CD4-positive, alpha-beta T cell treated with Interleukin-17A for 4 hours (primary cell): ENCODE measurements around the gene SLC9C2.
"Not testable (repeated sequence)": the region's sequence is repeated elsewhere in the genome, so short reads cannot be mapped to it uniquely, and the experiment has no call there.

Experiments
- DNase-seq: peaks from one replicate; pipeline ENCODE4 v3.0.0-alpha.2; 2020; ENCODE audit warnings: mixed read lengths

The SLC9C2 gene

GRCh38 chr1:173484276-173484675 is 118.6 kb downstream of the SLC9C2 start:
- no peak for DNase-seq

DNA sequence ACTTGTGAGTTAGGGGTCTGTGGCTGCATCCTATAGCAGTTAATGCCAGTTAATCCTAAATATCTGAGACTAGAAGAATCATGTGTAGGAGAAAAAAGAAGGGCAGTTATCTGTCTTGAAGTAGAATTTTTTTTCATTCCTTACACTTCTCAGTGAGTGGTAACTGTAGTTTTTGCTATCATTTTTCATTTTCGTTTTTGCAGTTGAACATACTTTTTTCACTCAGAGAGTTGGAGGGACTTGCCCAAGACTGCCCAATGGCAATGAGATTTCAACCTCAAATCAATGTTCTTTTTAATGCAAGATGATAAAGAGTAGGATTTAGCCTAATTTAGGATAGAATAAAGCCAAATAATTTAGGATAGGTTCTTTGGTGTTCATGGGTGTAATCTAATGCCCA is 120.2 kb downstream of the SLC9C2 start:
- no peak for DNase-seq

- DNase-seq: no peak
Observed at GRCh38 chr1:173481195-173481772, 121.6 kb downstream of the SLC9C2 start.

- DNase-seq: no peak
Observed at GRCh38 chr1:173479649-173480048, 123.2 kb downstream of the SLC9C2 start.

- DNase-seq: no peak
Observed at GRCh38 chr1:173478094-173478674, 124.7 kb downstream of the SLC9C2 start.

DNA sequence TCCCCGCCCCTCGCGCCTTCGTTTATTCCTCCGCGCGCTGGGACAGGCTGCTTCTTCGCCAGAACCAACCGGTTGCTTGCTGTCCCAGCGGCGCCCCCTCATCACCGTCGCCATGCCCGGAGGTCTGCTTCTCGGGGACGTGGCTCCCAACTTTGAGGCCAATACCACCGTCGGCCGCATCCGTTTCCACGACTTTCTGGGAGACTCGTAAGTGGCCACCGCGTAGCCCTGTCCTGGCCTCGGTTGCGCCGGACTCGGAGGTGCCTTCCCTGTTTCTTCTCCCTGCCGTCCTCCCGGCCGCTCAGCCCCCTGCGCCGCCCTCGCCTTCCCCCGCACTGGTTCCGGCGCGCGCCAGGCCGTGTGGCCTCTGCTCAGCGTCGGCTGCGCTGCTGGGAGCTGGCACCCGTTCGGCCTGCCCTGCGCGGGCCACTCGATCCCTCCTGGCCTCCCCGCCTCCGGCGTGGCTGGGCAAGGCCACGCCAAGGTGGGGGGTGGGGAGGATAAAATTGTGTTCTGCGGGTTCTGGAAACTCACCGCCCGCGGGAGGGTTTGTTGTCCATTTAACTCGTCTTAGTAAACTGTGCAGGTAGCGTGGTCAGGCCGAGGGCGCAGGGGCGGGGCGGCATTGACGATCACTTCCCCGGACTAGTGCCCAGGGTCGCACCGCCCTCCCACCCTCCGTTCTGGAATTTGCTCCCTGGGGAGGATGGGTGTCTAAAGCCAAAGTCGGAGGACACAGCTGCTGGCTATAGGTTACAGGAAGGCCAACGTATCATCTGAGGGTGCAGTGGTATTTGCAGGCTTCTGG is 125.4 kb downstream of the SLC9C2 start, which contains the start of gene PRDX6:
Gene PRDX6 (plus strand): TSS at position 50 of the 808 bp plus-strand sequence. CDS start 63 bp downstream, at position 113.
- DNase-seq: no peak

GRCh38 chr1:173476665-173477285 is 126.1 kb downstream of the SLC9C2 start:
- peak; percentile 92 for DNase-seq

DNA sequence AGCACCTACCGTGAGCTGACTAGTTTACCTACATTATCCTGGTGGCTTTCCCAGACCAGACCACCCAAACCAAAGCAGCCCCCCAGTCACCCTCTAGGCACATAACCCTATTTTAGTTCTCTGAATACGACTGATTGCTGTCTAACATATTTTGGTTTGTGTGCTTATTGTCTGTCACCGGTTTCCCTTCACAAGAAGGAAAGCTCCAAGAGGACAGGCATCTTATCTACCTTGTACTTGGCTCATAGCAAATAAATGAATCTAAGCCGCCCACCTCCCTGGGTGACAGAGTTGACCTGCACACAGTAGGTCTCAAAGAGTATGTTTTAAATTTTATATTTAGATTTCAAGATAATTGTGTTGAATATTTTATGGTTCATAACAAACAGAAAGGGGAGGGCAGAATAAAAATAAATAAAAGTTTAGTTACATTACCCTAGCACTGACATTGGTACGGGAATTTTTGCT is 126.6 kb downstream of the SLC9C2 start:
- no peak for DNase-seq

GRCh38 chr1:173475564-173476196 is 127.2 kb downstream of the SLC9C2 start:
- no peak for DNase-seq

DNA sequence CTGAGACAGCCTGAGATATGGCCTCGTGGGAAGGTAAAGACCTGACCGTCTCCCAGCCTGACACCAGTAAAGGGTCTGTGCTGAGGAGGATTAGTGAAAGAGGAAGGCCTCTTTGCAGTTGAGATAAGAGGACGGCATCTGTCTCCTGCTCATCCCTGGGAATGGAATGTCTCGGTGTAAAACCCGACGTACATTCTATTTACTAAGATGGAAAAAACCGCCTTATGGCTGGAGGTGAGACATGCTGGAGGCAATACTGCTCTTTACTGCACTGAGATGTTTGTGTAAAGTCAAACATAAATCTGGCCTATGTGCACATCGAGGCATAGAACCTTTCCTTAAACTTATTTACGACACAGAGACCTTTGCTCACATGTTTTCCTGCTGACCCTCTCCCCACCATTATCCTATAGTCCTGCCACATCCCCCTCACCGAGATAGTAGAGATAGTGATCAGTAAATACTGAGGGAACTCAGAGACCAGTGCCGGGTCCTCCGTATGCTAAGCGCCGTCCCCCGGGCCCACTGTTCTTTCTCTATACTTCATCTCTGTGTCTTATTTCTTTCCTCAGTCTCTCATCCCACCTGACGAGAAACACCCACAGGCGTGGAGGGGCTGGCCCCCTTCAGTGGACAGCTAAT is 128.0 kb downstream of the SLC9C2 start:
- not testable (repeated sequence) for DNase-seq

DNA sequence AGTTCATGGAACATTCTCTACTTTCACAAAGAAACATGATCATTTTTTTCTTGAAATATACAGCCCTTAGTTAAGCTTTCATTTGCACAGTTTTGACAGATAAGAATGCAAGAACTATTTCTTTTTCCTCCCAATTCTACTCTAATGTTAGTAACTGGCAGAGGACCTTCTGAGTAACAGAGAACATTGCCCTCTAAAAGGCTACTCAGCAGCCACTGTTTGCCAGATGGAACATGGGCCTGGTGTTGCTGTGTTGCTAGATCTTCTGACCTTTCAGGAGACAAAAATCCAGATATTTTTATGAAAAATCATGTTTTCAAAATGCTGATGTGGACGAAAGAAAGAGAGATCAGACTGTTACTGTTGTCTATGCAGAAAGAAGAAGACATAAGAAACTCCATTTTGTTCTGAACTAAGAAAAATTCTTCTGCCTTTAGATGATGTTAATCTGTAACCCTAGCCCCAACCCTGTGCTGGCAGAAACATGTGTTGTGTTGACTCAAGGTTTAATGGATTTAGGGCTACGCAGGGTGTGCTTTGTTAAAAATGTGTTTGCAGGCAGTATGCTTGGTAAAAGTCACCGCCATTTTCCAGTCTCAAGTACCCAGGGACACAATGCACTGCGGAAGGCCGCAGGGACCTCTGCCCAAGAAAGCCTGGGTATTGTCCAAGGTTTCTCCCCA is 128.6 kb downstream of the SLC9C2 start:
- no peak for DNase-seq

DNA sequence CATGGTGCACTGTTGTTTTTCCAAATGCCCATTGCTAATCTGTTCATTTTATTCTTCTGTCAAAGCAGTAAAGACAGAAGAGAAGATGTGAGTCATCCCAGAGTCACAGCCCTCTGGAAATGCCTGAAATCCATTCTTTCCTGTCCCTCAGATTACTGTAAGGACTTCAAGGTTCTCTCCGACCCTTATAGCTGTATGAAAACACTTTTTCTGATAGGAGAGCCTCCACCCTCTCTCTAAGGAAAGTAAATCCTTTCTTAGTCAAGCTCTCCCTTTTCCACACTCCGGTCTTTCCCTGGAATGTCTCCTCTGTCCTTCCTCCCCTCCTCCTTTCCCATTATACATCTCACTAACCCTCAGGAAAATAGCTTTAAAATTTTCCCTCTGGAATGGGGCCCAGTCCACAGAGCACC is 129.3 kb downstream of the SLC9C2 start:
- no peak for DNase-seq

DNA sequence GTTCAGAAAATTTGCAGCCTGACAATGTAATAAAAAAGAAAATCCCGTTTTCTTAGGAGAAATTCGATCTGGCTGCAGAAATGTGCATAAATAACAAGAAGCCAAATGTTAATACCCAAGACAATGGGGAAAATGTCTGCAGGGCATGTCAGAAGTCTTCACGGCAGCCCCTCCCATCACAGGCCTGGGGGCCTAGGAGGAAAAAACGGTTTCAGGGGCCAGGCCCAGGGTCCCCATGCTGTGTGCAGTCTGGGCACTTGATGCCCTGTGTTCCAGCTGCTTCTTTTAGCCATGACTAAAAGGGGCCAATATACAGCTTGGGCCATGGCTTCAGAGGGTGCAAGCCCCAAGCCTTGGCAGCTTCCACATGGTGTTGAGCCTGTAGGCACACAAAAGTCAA is 132.3 kb downstream of the SLC9C2 start:
- DNase-seq: no peak

- DNase-seq: no peak
Observed at GRCh38 chr1:173469656-173470055, 133.2 kb downstream of the SLC9C2 start.

- DNase-seq: no peak
Observed at GRCh38 chr1:173467426-173467825, 135.4 kb downstream of the SLC9C2 start.

DNA sequence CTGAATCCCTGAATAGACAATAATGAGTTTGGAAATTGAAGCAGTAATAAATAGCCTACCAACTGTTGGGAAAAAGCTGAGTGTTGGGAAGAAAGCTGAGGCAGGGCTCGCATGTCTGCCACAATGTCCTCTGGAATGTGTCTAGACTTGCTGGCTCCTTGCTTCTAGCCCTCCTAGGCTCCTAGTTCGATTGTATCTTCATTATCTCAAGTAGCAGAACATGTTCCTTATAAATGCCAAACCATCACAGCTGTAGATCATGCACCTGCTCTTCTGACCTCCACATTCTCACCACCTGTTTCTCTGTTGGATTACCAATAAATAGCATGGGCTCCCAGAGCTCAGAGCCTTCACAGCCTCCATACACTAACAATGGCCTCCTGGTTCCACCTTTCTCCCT is 138.7 kb downstream of the SLC9C2 start:
- DNase-seq: not testable (repeated sequence)

GRCh38 chr1:173462666-173463065 is 140.2 kb downstream of the SLC9C2 start:
- not testable (repeated sequence) for DNase-seq

- DNase-seq: no peak
Observed at GRCh38 chr1:173459885-173460284, 143.0 kb downstream of the SLC9C2 start.

DNA sequence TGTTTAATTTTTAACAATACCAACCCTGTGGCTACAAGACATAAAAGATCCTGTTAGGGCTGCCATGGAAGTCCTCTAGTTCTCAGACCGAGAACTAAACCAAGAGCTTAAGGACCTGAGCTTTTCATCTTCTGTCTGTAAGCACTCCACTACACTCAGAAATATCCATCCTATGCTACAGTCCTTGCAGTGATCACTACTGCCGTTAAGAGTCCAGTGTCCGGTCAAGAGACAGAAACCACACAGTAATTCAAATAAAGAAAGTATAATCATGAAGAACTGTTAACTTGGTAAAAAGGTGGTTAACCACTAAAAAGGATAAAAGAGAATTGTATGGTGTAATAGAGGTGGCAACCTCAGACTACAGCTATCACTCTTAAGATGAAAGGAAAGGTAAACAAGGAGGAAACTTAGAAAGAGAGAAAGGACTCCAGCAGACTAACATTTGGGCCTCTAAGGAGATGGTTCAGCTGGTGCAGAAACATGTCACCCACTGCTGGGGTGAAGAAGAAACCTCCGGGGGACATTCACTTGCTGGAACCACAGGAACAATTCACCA is 147.8 kb downstream of the SLC9C2 start:
- no peak for DNase-seq

- no peak for DNase-seq
Observed at GRCh38 chr1:173453982-173454381, 148.9 kb downstream of the SLC9C2 start.

DNA sequence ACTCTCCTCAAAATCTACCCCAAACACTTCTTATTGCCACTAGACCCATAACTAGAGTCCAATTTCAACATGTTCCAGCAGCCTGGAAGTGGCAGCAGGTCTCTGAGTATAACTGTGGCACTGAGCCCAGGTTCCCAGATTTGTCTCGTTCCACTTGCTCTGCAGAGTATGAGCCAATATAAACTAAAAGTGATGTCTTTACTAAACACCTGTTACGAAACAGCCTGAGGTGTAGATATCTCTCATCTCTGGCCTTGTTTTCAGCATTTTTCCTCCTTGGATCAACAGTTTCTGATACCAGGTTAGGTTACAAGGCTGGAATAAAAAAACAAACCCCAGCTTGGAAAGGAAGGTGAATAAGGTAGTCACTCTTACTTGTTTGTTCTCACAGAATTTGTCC is 150.9 kb downstream of the SLC9C2 start:
- DNase-seq: no peak
